ENCODE data around the gene NDUFAF8. TPM values are rescaled to one million over a fixed set of nuclear protein-coding genes. Genes with fewer than 3 reads are reported as not detected.

Gene NDUFAF8, protein sequence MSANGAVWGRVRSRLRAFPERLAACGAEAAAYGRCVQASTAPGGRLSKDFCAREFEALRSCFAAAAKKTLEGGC
- total RNA-seq, result 45.9 and 63.1 TPM in 2 replicates

DNA sequence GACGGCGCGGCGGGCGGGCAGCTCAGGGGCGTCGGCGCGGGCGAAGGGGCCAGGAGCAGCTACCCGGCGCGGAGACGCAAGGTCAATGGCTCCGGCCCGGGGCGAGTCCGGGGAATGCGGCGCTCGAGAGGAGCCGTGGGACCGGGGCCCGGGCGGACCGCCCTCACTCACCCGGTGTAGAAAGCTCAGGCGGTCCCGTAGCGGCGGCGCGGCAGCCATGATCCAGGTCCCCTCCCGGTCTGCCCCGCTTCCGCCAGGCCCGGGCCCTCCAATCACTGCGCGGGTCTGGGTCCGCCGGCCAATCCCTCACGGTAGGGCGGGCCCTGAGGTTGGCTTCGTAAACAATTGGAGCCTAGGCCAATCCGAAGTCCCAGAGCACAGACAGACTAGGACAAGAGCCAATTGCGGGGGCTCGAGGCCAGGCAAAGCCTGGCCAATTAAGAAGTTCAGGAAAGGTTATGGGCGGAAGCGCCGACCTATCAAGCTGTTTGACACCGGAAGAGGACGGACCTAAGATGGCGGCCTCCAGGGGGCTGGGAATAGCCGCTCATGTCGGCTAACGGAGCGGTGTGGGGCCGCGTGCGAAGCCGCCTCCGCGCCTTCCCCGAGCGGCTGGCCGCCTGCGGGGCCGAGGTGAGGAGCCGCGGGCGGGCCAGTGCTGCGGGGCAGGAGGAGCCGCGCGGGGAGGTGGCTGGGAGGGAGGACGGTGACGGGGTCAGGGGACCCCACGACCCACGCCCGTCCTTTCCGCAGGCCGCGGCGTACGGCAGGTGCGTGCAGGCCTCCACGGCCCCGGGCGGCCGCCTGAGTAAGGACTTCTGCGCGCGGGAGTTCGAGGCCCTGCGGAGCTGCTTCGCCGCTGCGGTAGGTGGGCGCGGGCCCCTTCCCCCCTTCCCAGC is at the start of gene NDUFAF8, which contains the start of gene TEPSIN:
Gene NDUFAF8 (plus strand): TSS at position 504 of the 899 bp plus-strand sequence. CDS start 46 bp downstream, at position 550.
Gene TEPSIN (minus strand): TSS at position 241 of the 899 bp plus-strand sequence. CDS start 22 bp downstream, at position 219.
- TF ChIP-seq, protein P1, sequence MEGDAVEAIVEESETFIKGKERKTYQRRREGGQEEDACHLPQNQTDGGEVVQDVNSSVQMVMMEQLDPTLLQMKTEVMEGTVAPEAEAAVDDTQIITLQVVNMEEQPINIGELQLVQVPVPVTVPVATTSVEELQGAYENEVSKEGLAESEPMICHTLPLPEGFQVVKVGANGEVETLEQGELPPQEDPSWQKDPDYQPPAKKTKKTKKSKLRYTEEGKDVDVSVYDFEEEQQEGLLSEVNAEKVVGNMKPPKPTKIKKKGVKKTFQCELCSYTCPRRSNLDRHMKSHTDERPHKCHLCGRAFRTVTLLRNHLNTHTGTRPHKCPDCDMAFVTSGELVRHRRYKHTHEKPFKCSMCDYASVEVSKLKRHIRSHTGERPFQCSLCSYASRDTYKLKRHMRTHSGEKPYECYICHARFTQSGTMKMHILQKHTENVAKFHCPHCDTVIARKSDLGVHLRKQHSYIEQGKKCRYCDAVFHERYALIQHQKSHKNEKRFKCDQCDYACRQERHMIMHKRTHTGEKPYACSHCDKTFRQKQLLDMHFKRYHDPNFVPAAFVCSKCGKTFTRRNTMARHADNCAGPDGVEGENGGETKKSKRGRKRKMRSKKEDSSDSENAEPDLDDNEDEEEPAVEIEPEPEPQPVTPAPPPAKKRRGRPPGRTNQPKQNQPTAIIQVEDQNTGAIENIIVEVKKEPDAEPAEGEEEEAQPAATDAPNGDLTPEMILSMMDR (IDR thresholded peaks at IDR 0.05; ENCODE audit: insufficient read depth, low read length, poor library complexity, severe bottlenecking), result no peak
- DNase-seq (ENCODE audit: low read depth), result peak; percentile 98

DNA sequence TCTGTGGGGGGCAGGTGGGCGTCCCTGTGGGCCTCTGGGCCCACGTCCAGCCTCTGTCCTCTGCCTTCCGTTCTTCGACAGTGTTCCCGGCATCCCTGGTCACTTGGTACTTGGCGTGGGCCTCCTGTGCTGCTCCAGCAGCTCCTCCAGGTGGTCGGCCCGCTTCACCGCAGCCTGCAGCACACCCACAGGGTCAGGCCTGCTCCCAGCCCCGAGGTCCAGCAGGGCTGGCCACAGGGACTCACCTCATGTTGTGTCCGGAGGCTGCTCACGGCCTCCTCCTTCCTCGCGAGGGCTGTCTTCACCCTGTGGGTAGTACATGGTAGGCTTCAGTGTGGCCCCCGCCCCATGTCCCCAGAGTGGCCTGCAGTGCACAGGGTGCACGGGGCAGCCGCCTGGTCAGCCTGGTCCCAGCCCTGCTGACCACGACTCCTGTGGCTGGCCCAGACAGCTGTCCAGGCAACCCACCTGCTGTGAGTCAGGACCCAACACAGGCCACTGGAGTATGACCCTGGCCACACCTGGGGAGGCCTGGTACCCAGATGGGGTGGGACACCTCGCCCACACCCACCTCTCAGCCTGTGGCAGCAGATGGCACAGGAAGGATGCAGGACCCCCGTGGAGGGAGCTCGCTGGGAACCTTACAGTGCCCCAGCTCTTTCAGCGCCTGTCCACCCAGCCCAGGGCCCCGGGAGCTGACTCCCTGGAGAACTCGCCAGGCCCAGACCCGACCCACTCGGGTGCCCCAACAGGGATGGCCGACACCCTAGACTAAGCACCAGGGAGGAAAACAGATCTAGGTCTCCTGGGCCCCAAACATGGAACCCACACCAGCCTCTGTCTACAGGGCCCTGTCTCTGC is 49.2 kb upstream of the NDUFAF8 start:
- no peak overlapping the region for H3K4me3 ChIP-seq (ENCODE audit: low read depth, low read length)
- TF ChIP-seq, protein P1 (IDR thresholded peaks at IDR 0.05; ENCODE audit: insufficient read depth, low read length, poor library complexity, severe bottlenecking), result no peak
- no peak for DNase-seq (ENCODE audit: low read depth)

More for the DNA sequence above, at the start of gene NDUFAF8, which contains the start of gene TEPSIN:
- peak within 1 kb of the TSS; percentile 89 for H3K4me3 ChIP-seq (ENCODE audit: low read depth, low read length)
- no peaks in the 10 kb centered on the region for H3K27me3 ChIP-seq (ENCODE audit: control insufficient read depth, insufficient read depth, low read length)
- no peaks in the 10 kb centered on the region for H3K36me3 ChIP-seq (ENCODE audit: control insufficient read depth, insufficient read depth, low read length)

DNA sequence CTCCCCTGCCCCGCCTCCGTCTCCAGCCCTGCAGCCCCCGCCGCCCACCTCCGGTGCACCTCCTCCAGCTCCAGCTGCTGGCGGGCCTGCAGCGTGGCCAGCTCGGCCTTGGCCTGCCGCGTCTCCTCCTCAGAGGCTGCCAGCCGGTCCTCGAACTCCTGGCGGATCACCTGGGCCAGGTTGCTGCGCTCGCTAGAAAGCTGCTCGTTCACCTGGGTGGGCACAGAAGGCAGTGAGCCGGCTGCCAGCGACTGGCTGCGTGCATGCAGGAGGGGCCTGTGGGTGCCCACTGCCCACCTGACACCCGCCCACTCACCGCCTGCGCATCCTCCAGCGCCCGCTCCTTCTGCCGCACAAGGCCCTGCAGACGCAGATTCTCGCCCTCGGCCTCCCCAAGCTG is 48.5 kb upstream of the NDUFAF8 start:
- no peak for DNase-seq (ENCODE audit: low read depth)
- no peaks in the 10 kb centered on the region for H3K27me3 ChIP-seq (ENCODE audit: control insufficient read depth, insufficient read depth, low read length)
- peaks cover 1% of the 10 kb centered on the region for H3K36me3 ChIP-seq (ENCODE audit: control insufficient read depth, insufficient read depth, low read length)
- H3K4me3 ChIP-seq (ENCODE audit: low read depth, low read length), result no peak overlapping the region
- TF ChIP-seq, protein P1 (IDR thresholded peaks at IDR 0.05; ENCODE audit: insufficient read depth, low read length, poor library complexity, severe bottlenecking), result no peak

More for the DNA sequence above, 49.2 kb upstream of the NDUFAF8 start:
- Histone ChIP-seq H3K27me3 (ENCODE audit: control insufficient read depth, insufficient read depth, low read length) (peaks cover under 1% of the 10 kb centered on the region), H3K36me3 (ENCODE audit: control insufficient read depth, insufficient read depth, low read length) (no peaks in the 10 kb centered on the region)

DNA sequence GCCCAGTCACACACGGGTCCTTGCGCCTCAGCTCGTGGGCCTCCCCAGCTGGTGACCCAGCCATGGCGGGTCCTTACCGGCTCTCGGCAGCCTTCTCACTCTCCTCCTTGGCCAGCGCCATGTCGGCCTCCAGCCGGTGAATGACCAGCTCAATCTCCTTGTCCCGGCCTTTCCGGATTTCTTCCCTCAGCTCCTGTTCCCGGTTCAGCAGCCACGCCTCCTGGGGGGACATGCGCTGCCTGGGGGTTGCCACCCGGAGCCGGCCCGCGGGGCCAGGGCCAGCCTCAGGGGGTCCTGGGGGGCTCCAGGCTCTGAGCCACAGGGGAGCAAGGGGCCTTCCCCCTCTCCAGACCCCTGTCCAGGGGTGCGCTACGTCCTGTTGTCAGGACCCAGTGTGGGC is 48.0 kb upstream of the NDUFAF8 start:
- H3K36me3 ChIP-seq (ENCODE audit: control insufficient read depth, insufficient read depth, low read length), result peaks cover 1% of the 10 kb centered on the region
- TF ChIP-seq, protein P1 (IDR thresholded peaks at IDR 0.05; ENCODE audit: insufficient read depth, low read length, poor library complexity, severe bottlenecking), result no peak
- DNase-seq (ENCODE audit: low read depth), result no peak

DNA sequence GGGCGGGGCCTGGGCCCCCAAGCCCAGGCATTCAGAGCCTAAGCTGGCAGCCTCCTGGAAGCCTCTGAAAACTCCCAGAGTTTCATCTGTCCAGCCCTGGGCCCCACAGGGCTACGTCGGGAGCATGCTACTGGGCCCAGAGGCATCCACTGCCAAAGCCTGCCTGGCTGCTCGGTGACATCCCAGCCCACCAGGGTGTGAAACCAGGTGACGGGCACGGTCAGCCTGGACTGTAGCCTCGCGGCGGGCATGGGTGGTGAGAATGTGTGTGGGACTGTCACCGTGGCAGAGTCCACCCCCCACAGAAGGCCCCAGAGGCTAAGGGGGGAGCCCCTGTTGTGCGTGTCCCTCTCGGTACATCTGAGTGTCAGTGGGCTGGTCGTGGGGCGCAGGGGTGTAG is 47.5 kb upstream of the NDUFAF8 start:
- H3K27me3 ChIP-seq (ENCODE audit: control insufficient read depth, insufficient read depth, low read length), result no peaks in the 10 kb centered on the region
- DNase-seq (ENCODE audit: low read depth), result no peak
- TF ChIP-seq, protein P1 (IDR thresholded peaks at IDR 0.05; ENCODE audit: insufficient read depth, low read length, poor library complexity, severe bottlenecking), result no peak
- H3K36me3 ChIP-seq (ENCODE audit: control insufficient read depth, insufficient read depth, low read length), result peaks cover 1% of the 10 kb centered on the region
- no peak overlapping the region for H3K4me3 ChIP-seq (ENCODE audit: low read depth, low read length)

More for the DNA sequence above, 48.0 kb upstream of the NDUFAF8 start:
- H3K27me3 ChIP-seq (ENCODE audit: control insufficient read depth, insufficient read depth, low read length), result no peaks in the 10 kb centered on the region
- no peak overlapping the region for H3K4me3 ChIP-seq (ENCODE audit: low read depth, low read length)

Data from kidney epithelial cell (primary cell).